Measurements from ENCODE around the gene SCYL1.
A peak's percentile ranks its signal among the peaks of the same experiment; 100 is the strongest.

SCYL1 gene

DNA sequence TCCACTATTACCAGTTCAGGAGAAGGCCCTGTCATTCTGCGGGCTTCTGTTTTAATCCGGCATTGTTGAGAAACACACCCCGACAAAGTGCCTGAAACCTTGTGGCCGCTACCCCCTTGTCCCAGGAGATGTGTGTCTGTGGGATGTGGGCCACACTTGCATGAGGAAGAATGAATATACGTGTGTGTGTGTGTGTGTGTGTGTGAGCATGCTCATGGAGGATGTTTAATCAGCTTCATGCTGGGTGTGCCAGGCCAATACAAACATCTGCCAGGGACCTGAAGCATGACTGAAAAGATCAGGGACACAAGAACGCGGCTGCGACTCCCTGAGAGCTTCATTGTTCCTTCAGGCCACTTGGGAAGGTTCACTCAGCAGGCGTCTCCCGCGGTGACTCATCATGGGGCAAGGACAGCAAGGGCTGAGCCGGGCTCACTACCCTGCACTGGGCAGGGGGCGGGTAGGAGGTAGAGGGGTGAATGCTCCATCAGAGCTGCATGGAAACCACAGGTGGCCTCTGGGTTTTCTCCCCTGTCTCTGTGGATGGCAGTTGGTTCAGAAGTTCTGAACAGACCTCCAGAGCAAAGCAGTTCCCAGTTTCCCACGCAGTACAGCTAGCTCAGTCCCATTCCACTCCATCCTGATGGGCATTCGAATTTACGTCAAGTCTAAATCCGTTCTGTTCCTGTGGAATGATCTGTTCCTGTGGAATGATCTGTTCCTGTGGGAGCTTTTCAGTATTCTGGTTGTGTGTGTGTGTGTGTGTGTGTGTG, 33.1 kb upstream of the SCYL1 start:
- H3K27ac Mint-ChIP-seq = peak overlapping the region; percentile 98 to 100 (median 100)
- H3K4me3 Mint-ChIP-seq = peak overlapping the region; percentile 33 to 71 (median 57)
- TF ChIP-seq, protein P1, sequence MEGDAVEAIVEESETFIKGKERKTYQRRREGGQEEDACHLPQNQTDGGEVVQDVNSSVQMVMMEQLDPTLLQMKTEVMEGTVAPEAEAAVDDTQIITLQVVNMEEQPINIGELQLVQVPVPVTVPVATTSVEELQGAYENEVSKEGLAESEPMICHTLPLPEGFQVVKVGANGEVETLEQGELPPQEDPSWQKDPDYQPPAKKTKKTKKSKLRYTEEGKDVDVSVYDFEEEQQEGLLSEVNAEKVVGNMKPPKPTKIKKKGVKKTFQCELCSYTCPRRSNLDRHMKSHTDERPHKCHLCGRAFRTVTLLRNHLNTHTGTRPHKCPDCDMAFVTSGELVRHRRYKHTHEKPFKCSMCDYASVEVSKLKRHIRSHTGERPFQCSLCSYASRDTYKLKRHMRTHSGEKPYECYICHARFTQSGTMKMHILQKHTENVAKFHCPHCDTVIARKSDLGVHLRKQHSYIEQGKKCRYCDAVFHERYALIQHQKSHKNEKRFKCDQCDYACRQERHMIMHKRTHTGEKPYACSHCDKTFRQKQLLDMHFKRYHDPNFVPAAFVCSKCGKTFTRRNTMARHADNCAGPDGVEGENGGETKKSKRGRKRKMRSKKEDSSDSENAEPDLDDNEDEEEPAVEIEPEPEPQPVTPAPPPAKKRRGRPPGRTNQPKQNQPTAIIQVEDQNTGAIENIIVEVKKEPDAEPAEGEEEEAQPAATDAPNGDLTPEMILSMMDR (IDR thresholded peaks at IDR 0.05; ENCODE audit: unreplicated experiment in 3 of 3) = no peak
- H3K4me1 Mint-ChIP-seq = peaks cover 89% of the 10 kb centered on the region
- peaks cover 3% of the 10 kb centered on the region for H3K27me3 Mint-ChIP-seq (ENCODE audit: low read depth)
- H3K9me3 Mint-ChIP-seq = no peaks in the 10 kb centered on the region
- H3K36me3 Mint-ChIP-seq (ENCODE audit: low read depth) = no peaks in the 10 kb centered on the region

DNA sequence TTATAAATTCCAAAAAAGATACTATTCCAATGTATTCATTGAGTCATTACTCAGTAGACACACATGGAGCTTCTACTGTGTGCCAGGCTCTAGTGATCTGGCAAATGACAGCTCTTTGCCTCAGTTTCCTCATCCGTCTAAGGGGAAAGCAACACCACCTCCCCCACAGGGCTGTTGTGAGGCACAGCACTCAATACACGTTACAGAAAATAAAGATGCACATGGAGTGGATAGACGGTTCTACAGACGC, 32.6 kb upstream of the SCYL1 start:
- no peaks in the 10 kb centered on the region for H3K36me3 Mint-ChIP-seq (ENCODE audit: low read depth)
- TF ChIP-seq, protein P1 (IDR thresholded peaks at IDR 0.05; ENCODE audit: unreplicated experiment in 3 of 3) = no peak
- H3K9me3 Mint-ChIP-seq = no peaks in the 10 kb centered on the region
- H3K4me1 Mint-ChIP-seq = peaks cover 89% of the 10 kb centered on the region
- H3K27ac Mint-ChIP-seq = peak overlapping the region; percentile 98 to 100 (median 100)
- H3K27me3 Mint-ChIP-seq (ENCODE audit: low read depth) = peaks cover 3% of the 10 kb centered on the region
- H3K4me3 Mint-ChIP-seq = peak overlapping the region; percentile 33 to 71 (median 57)

DNA sequence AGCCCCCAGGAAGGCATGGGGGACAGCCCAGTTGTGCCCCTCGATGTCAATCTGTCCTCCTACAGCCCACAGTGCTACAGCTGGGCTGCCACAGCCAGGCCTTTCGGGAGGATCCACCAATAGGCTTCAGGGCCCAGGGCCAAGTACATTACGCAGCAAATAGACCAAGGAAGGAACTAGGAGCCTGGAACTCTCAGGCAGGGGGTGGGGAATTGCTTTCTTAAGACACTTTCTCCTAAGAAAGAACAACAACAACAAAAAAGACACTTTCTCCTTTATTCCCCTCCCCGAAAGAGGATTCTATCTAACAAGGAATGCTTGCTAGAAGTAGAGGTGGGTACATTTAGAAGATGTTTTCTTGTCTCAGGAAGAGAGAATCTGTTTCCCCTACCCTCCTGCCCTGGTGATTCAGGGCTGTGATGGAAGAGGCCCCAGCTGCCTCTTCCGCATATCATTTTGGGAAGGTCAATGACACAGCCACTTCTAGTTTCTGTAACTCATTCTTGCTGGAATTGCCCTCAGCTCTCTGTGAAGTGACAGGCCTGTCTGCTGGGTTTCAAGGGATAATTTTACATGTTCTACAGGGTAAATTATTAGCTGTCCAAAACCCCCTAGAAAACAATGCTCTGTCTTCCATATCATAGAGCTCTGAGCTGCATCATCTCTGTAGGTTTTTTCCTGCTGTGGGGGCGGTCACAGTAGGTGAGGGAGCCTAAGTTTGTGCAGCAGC, 32.1 kb upstream of the SCYL1 start:
- TF ChIP-seq, protein P1 (IDR thresholded peaks at IDR 0.05; ENCODE audit: unreplicated experiment in 3 of 3) = no peak
- peaks cover 84% of the 10 kb centered on the region for H3K4me1 Mint-ChIP-seq
- H3K9me3 Mint-ChIP-seq = no peaks in the 10 kb centered on the region
- H3K4me3 Mint-ChIP-seq = peak overlapping the region; percentile 54 to 73 (median 71)
- peak overlapping the region; percentile 98 to 100 (median 100) for H3K27ac Mint-ChIP-seq
- H3K27me3 Mint-ChIP-seq (ENCODE audit: low read depth) = peaks cover 3% of the 10 kb centered on the region
- no peaks in the 10 kb centered on the region for H3K36me3 Mint-ChIP-seq (ENCODE audit: low read depth)

DNA sequence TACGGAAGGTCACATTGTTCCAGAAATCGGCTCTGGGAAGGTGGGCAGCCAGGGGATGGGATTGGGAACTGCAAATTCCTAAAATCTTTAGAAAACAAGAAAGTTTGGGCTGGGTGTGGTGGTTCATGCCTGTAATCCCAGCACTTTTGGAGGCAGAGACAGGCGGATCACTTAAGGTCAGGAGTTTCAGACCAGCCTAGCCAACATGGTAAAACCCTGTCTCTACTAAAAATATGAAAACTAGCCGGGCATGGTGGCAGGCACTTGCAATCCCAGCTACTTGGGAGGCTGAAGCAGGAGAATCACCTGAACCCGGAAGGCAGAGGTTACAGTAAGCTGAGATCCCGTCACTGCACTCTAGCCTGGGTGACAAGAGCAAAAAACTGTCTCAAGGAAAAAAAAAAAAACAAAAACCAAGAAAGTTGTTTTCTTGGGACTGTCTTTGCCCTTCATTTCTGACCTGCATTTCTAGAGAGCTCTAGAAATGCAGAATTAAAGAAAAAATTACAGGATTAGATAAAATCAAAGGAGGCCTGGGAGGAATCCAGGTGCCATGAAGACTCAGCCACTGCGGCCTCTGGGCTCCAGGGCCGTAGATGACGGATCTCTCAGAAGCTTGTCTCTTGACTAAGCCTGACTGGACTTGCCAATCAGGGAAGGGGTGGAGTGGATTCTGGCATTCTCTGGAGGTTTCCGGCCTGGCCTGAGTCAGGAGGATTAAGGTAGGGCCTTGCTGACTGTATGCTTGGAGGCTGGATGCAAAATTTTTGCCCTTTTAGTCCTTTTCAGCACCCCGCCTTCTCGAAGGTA, 31.3 kb upstream of the SCYL1 start:
- Mint-ChIP-seq H3K36me3 (ENCODE audit: low read depth) (no peaks in the 10 kb centered on the region), H3K9me3 (no peaks in the 10 kb centered on the region), H3K27me3 (ENCODE audit: low read depth) (peaks cover 3% of the 10 kb centered on the region), H3K27ac (peak overlapping the region; percentile 98 to 100 (median 100)), H3K4me3 (peak overlapping the region; percentile 54 to 73 (median 71)), H3K4me1 (peaks cover 77% of the 10 kb centered on the region)
- TF ChIP-seq, protein P1 (IDR thresholded peaks at IDR 0.05; ENCODE audit: unreplicated experiment in 3 of 3) = no peak

DNA sequence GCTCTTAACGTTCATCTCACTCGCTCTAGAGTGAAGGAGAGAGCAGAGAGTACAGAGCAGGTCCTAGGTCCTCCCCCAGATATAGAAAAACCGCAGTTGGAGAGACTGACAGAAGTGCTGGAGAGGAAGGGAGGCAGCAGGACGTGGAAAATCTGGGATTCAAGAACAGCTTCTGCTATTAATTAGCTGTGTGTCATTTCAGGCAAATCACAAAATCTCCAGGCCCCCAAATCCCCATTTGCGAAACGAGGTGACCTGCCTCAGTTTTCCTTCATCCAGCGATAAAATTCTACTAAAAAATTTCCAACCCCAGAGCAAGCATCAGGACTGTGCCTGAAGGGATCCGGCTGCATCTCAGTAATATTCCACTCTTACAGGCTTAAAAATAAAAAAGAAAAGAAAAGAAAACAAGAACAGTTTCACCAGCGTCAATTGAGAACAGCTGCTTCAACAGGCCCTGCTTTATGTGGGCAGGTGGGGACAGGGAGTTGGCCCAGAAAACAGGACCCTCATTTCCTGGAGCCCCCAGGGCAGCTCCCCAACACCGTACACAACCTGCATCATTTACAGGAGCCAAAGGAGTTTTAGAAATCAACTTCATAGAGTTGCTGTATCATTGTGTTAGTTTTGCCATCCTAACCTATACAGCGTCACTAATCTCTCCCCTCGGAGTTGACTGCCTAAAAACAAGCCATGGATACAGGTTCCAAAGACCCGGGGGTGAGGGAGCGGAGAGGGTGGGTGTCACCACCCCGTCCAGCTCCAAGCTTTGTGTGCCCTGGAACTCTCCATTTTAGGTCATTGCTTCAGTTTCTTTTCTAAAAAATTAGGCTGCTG, 28.4 kb upstream of the SCYL1 start:
- Mint-ChIP-seq H3K9me3 (peaks cover 2% of the 10 kb centered on the region), H3K4me3 (no peak overlapping the region), H3K4me1 (peaks cover 47% of the 10 kb centered on the region), H3K36me3 (ENCODE audit: low read depth) (no peaks in the 10 kb centered on the region), H3K27ac (no peak overlapping the region), H3K27me3 (ENCODE audit: low read depth) (no peaks in the 10 kb centered on the region)
- TF ChIP-seq, protein P1 (IDR thresholded peaks at IDR 0.05; ENCODE audit: unreplicated experiment in 3 of 3) = no peak
